NCI-H510A (cell line): ENCODE data around the gene GPR107.

Experiments
- DNase-seq: peaks from one replicate; lab custom pipeline; 2025; lab: John Stamatoyannopoulos, UW

GPR107 gene

DNA sequence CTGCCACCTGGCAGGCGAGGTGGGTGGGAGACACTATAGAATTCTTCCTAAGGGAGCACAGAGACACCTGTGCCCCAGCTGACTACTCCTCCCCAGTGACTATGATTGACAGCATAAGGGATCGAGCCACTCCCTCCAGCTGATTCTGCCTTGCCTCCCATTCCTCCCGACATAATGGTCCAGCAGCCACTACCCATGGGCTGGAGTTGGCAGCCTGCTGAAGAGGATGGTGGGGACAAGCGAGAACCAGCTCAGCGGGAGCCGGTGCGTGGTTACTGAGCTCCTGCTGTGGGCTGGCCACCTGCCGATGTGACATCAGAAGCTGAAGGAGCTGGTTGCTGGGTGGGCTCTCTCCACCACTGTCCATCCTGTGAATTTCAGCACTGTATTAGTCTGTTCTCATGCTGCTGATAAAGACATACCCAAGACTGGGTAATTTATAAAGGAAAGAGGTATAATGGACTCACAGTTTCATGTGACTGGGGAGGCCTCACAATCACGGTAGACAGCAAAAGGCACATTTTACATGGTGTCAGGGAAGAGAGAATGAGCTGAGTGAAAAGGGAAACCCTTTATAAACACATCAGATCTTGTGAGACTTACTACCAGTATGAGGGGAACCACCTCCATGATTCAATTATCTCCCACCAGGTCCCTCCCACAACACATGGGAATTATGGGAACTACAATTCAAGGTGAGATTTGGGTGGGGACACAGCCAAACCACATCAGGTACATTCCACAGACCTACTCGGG lies 106.4 kb downstream of the GPR107 start:
- DNase-seq: no peak

GRCh38 chr9:130160862-130161470 lies 107.3 kb downstream of the GPR107 start:
- no peak for DNase-seq

GRCh38 chr9:130165579-130165978 lies 111.9 kb downstream of the GPR107 start:
- DNase-seq: no peak

GRCh38 chr9:130166399-130166798 lies 112.7 kb downstream of the GPR107 start:
- DNase-seq: no peak

GRCh38 chr9:130167927-130168326 lies 114.2 kb downstream of the GPR107 start:
- DNase-seq: no peak

DNA sequence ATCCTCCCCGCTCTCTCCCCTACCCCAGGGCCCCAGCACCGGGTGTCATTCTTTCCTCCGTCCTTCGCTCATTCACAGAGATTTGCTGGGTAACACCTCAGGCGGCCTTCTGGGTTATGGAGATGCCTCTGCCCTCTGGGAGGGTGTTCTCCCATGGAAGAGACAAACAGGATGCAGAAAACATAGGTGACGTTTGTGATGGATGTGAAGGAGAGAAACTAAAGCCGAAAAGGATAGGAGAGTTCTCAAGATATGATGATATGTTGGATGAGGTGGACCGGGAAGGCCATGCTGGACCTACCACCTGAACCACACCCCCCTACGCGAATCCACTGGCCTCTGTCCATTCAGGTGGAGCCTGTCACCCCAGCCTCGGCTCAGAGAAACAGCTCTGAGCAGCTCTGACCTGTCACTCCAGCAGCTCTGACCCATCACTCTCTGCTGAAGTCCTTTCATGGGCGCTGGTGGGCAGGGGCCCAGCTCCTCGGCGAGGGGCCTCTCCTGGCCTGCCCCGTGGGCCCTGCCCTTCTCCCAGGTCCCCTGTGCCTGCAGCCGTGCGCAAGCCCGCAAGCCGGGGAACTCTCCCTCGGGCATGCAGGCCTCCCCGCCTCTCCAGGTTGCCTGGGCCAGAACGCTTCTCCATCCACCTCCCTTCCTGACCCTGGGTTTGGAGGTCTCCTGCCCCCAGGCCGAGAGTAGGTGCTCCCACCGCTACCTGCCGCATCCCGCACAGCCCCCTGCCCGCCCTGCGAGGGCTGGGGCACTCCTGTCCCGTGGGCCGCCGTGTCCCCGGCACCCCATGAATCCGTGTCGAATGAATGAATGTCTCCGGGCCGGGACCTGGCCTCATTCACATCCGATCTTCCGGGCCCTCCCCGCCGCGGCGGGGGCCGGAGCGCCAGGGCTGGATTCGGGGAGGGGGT lies 117.8 kb downstream of the GPR107 start:
- no peak for DNase-seq

DNA sequence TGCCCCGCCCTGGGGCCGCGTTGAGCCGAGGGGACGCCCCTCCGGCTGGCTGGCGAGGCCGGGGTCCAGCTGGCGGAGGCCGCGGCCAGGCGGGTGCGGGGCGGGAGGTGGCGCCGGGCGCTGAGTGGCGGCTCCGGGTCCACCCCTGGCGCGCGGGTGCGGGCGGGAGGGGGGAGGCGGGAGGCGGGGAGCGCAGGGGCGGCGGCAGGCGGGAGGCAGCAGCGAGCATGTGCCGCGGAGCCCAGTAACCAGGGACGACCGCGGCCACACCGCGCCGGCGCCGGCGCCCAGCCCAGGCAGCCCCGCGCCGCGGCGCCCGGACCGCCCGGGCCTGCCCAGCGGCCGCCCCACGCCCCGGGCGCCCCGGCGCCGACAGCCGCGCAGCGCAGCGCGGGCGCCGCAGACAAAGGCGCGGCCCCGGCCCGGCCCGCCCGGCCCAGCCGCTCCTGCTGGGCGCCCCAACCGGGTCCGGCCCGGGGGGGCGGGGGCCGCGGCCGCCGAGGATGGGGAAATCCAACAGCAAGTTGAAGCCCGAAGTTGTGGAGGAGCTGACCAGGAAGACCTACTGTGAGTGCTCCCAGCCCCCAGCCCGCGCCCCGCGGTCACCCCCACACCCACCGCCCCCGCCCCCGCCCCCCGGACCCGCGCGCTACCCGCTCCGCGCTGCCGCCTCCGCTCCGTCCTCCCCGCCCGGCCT lies 118.6 kb downstream of the GPR107 start, which contains the start of gene NCS1:
Gene NCS1, plus strand, starts transcription at position 244 of the 697 bp plus-strand sequence. Its CDS starts 260 bp downstream, at position 504.
- peak; percentile 61 for DNase-seq

DNA sequence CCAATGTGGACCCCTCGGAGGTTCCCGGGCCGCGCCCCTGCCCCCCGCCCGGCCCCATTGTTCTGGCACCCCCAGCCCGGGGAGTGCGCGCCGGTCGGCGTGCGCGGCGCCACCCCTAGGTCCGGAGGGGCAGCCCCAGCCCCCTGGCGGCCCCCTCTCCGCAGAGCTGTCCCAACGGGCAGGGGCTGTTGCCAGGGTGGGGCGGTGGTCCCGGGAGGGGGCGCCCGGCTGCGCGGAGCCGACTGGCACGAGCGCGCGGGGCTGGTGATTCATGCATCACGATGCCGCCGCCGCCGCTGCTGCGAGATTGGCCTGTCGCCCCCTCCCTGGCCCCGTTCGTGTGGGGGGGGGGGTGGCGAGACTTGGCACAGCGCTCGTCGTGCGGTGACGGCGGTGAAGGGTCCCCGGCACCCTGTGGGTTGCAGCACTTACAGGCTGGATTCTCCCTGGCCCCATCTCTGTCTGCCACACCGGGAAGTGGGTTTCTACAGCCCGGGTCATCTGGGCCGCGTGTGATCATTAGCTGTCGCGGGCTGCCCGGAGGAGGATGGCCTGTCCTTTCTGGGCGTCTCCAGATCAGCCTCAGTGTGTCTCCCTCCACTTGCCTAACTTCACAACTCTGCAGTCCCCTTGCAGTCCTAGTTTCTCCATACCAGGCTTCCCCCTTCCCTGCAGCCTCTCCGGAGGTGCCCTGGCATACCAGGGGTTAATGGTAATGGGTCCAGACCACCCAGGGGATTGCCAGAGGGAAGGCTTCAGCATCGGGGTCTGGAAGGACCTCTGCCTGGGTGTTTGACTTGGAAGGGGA lies 119.4 kb downstream of the GPR107 start:
- no peak for DNase-seq

DNA sequence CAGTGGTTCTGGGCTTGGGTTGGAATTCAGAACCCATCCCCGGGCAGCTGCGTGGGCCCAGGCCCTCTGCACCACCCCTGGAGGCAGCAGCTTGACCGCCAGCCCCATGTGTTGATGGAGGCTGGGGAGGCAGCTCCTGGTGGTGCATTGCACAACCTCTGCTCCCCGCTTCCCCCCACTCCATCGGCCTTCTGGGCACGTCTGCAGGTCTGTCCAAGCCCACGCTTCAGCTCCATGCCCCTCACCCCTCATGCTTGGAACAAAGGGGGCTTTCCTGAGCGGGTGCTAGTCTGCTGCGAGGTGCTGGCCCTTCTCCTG lies 119.9 kb downstream of the GPR107 start:
- no peak for DNase-seq

DNA sequence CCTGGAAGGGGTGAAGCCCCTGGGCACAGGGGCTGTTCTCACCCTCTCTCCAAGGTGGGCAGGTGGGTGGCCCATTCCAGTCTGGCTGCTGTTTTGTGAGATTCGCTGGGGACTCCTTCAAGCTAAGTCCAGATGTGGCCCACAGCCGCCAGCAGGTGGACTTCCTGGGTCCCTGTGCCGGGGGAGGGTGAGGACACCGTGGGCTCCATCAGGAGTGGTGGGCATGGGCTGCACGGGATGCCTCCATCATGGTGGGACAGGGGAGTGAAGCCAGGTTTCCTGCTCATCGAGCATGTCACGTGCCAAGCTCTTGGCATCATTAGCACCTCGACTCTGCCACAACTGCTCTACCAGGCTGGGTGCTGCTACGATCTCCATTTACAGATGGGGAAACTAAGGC lies 120.3 kb downstream of the GPR107 start:
- no peak for DNase-seq

GRCh38 chr9:130174920-130175321 lies 121.2 kb downstream of the GPR107 start:
- DNase-seq: no peak

DNA sequence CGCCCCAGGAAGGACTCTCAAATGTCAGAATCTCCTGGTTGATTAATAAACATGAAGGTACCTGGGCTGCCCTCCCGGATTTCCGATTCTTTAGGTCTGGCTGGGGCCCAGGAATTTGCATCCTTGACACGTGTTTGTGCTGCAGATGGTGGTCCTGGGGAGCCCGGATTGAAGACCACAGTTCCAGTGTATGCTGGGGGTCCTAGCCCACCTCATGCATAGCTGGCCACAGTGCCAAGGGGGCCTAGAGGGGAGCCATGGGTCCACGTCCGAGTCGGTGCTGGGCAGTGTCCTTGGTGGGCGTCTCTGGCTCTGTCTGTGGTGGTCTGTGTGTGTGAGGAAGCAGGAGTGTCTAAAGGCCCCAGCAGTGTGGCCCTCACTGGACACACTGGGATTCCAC lies 121.6 kb downstream of the GPR107 start:
- no peak for DNase-seq

GRCh38 chr9:130176760-130177159 lies 123.1 kb downstream of the GPR107 start:
- no peak for DNase-seq

- DNase-seq: no peak
These were observed 124.4 kb downstream of the GPR107 start for GRCh38 chr9:130177898-130178805.

- DNase-seq: no peak
These were observed 125.7 kb downstream of the GPR107 start for GRCh38 chr9:130179331-130179907.

DNA sequence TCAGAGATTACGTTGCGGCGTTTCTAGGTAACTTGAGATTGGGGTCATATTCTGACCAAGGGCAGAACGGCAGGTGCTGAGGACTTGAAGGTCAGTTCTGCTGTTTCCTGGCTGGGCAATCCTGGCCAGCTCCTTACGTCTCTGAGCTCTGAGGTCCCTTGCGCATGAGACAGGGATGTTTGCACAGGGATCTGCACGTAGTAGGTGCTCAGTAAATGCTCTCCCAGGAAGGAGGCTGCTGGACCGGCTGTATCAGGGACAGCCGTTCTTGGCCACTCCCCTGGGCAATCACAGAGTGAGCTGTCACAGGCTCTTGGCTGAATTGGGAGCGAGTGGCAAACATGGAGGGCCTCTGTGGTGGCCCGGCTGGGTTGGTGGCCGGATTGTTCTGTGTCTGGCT lies 126.8 kb downstream of the GPR107 start:
- no peak for DNase-seq

DNA sequence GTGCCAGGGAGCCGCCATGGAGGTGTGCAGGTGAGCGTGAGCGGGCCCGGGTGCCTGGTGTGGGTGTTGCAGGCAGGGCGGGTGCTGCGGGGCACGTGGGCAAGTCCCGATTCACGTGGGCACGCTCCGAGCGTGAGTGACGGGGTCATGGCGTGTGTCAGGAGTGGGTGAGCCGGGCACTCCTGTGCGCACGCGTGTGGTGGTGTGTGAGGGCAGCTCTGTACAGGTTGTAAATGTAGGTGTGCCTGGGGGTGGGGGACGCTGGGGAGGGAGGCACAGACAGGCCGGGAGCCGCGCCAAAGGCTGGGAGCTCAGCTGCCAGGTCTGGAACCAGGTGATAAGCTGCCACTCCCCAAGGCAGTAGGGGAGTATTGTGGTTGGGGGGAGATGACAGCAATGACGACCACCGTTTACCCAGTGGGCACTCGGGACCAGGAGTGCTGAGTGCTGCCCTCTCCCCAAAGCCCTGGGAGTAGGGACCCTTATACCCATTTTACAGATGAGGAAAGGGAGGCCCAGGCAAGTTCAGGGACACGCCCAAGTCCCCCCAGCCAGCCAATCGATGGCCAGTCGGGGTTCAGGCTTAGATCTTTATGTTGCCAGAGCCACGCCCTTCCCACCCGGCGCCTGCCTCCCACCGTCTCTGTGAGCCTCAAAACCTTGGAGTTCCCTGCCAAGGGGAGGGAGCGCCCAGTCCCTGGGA lies 128.1 kb downstream of the GPR107 start:
- DNase-seq: no peak

DNA sequence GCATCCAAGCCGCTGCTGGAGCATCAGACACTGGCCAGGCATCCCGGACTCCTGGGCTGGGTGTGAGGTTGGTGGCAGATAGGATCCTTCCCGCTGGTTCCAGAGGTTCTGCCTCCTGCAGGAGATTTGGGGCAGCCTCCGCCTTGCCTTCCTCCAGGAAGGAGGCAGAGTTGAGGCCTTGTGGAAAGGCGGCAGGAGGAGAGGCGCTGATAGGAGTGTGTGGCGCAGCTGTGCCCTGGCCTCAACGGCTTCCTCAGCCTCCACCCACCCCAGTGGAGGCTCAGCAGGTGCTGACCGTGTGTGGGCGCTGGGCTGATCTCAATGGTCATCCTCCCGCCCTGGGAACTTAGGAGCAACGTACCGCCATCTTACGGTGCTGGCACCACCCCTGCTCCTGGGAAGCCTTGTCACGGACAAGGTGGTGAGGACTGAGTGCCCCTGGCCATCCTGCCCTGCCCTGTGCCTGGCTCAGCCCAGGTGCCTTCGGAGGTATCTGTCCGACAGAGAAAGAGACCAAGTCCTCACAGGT lies 128.7 kb downstream of the GPR107 start:
- DNase-seq: no peak
